ENCODE results near the gene SCN4A. TPM values are rescaled to one million over a fixed set of nuclear protein-coding genes. Genes with fewer than 3 reads are reported as not detected.

Gene SCN4A
- total RNA-seq, 4 donors from 2014 or later: under 0.01 to 0.71 (median 0.20) TPM

GRCh38 chr17:64004903-64005733 is 32.4 kb upstream of the SCN4A start:
- H3K27me3 ChIP-seq: peaks cover 0 to 33% (median 0%) of the 10 kb centered on the region in 4 donors
- peaks cover 0 to 28% (median 5%) of the 10 kb centered on the region in 4 donors for H3K36me3 ChIP-seq
- intact Hi-C loops (cut with DNase I): no loop called here
- TF ChIP-seq EP300 (IDR thresholded peaks at IDR 0.05) (no peak), POLR2AphosphoS5 (IDR thresholded peaks at IDR 0.05) (no peak), POLR2A (IDR thresholded peaks at IDR 0.05; ENCODE audit: low read depth) (no peak)
- TF ChIP-seq, protein P1, sequence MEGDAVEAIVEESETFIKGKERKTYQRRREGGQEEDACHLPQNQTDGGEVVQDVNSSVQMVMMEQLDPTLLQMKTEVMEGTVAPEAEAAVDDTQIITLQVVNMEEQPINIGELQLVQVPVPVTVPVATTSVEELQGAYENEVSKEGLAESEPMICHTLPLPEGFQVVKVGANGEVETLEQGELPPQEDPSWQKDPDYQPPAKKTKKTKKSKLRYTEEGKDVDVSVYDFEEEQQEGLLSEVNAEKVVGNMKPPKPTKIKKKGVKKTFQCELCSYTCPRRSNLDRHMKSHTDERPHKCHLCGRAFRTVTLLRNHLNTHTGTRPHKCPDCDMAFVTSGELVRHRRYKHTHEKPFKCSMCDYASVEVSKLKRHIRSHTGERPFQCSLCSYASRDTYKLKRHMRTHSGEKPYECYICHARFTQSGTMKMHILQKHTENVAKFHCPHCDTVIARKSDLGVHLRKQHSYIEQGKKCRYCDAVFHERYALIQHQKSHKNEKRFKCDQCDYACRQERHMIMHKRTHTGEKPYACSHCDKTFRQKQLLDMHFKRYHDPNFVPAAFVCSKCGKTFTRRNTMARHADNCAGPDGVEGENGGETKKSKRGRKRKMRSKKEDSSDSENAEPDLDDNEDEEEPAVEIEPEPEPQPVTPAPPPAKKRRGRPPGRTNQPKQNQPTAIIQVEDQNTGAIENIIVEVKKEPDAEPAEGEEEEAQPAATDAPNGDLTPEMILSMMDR (IDR thresholded peaks at IDR 0.05): no peak
- DNase-seq (ENCODE audit: extremely low spot score): no peak
- peak overlapping the region in 3 of 4 donors; percentile 21 to 71 (median 62) for H3K27ac ChIP-seq (replicated peaks in 1 of 4)
- WGBS: 78% methylated on average over 12 of the region's 19 CpGs
- H3K4me3 ChIP-seq: peak overlapping the region; percentile 14 to 42 (median 27)
- H3K4me1 ChIP-seq: peaks cover 37 to 43% (median 41%) of the 10 kb centered on the region in 4 donors
- H3K9me3 ChIP-seq: no peaks in the 10 kb centered on the region

- TF ChIP-seq EP300 (IDR thresholded peaks at IDR 0.05) (no peak), POLR2AphosphoS5 (IDR thresholded peaks at IDR 0.05) (no peak), POLR2A (IDR thresholded peaks at IDR 0.05; ENCODE audit: low read depth) (no peak)
- TF ChIP-seq, protein P1 (IDR thresholded peaks at IDR 0.05): no peak
- DNase-seq (ENCODE audit: extremely low spot score): no peak
- no peak overlapping the region for H3K27ac ChIP-seq (replicated peaks in 1 of 4)
- H3K9me3 ChIP-seq: no peaks in the 10 kb centered on the region
- intact Hi-C loops (cut with DNase I): no loop called here
- peaks cover 0 to 38% (median 2%) of the 10 kb centered on the region in 4 donors for H3K27me3 ChIP-seq
- H3K4me1 ChIP-seq: peaks cover 29 to 41% (median 35%) of the 10 kb centered on the region in 4 donors
- H3K36me3 ChIP-seq: peaks cover 0 to 28% (median 5%) of the 10 kb centered on the region in 4 donors
- H3K4me3 ChIP-seq: no peak overlapping the region
- WGBS: 95% methylated on average over 7 of the region's 7 CpGs
These were observed 31.6 kb upstream of the SCN4A start for GRCh38 chr17:64004218-64004770.

- no peak overlapping the region for H3K27ac ChIP-seq (replicated peaks in 1 of 4)
- H3K4me3 ChIP-seq: no peak overlapping the region
- peaks cover 31 to 38% (median 33%) of the 10 kb centered on the region in 4 donors for H3K4me1 ChIP-seq
- intact Hi-C loops (cut with DNase I): no loop called here
- TF ChIP-seq POLR2AphosphoS5 (IDR thresholded peaks at IDR 0.05) (no peak), POLR2A (IDR thresholded peaks at IDR 0.05; ENCODE audit: low read depth) (no peak), EP300 (IDR thresholded peaks at IDR 0.05) (no peak)
- TF ChIP-seq, protein P1 (IDR thresholded peaks at IDR 0.05): no peak
- WGBS: 85% methylated on average over 6 of the region's 13 CpGs
- peaks cover 0 to 43% (median 4%) of the 10 kb centered on the region in 4 donors for H3K27me3 ChIP-seq
- peaks cover 0 to 28% (median 5%) of the 10 kb centered on the region in 4 donors for H3K36me3 ChIP-seq
- DNase-seq (ENCODE audit: extremely low spot score): no peak
- no peaks in the 10 kb centered on the region for H3K9me3 ChIP-seq
These were observed 30.9 kb upstream of the SCN4A start for GRCh38 chr17:64003526-64004121.

DNA sequence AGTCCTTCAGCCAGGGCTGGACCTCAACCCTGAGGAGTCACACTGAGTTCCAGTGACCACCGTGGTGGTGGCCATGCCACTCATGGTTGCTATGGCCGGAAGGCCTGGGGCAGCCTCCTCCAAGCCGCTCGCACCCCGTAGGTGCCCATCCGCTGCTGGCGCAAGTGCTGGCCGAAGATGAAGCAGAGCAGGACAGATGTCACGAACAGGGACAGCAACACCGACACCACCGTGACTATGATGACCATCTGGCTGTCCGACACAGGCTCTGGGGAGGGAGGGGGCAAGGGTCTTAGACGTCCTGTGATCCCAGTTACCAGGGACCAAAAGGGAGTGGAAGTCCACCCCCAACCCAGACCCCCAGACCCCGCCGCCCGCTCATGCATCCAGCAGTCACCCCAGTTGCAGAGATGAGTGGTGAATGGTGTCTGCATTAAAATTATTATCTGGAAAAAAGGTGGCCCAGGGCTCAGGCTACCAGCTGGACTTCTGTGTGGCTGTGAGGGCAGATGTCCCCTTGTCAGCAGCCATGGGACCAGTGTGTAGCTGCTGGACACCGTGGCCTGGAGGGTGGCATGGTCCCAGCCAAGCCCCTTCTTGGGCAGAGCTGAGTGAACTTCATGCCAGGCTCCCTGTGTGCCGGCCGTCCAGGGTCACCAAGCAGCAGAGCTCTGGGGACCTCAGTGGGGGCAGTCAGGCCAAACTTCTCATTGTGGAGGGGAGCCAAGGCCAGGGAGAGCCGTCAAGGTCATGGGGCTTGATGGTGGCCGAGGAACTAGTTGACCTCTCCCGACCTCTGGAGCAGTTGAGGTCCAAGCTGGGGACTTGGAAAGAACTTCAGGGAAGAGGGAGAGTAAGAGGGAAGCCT is 30.2 kb upstream of the SCN4A start:
- no peak overlapping the region for H3K4me3 ChIP-seq
- no peaks in the 10 kb centered on the region for H3K9me3 ChIP-seq
- peaks cover 31 to 38% (median 33%) of the 10 kb centered on the region in 4 donors for H3K4me1 ChIP-seq
- no peak for DNase-seq (ENCODE audit: extremely low spot score)
- no peak for TF ChIP-seq EP300 (IDR thresholded peaks at IDR 0.05)
- TF ChIP-seq, protein P1 (IDR thresholded peaks at IDR 0.05): no peak
- TF ChIP-seq POLR2AphosphoS5 (IDR thresholded peaks at IDR 0.05): no peak
- peaks cover 0 to 50% (median 10%) of the 10 kb centered on the region in 4 donors for H3K27me3 ChIP-seq
- peak overlapping the region in 3 of 4 donors; percentile 35 to 52 (median 51) for H3K27ac ChIP-seq (replicated peaks in 1 of 4)
- WGBS: 93% methylated on average over 20 of the region's 22 CpGs
- peaks cover 0 to 28% (median 5%) of the 10 kb centered on the region in 4 donors for H3K36me3 ChIP-seq
- intact Hi-C loops (cut with DNase I): no loop called here

Data from esophagus muscularis mucosa (tissue), 4 donors.